GM03348 (cell line): ENCODE measurements around the gene RALGDS.
"Not testable (repeated sequence)": the region's sequence is repeated elsewhere in the genome, so short reads cannot be mapped to it uniquely, and the experiment has no call there.

Experiments used
- DNase-seq: peaks from one replicate; pipeline ENCODE4 v3.0.0; 2012; ENCODE audit warnings: low spot score

RALGDS gene

GRCh38 chr9:133067006-133067405 is 54.0 kb downstream of the RALGDS start:
- no peak for DNase-seq

GRCh38 chr9:133066181-133066983 is 54.7 kb downstream of the RALGDS start:
- DNase-seq, result no peak

GRCh38 chr9:133065070-133065388 is 56.0 kb downstream of the RALGDS start:
- DNase-seq, result no peak

GRCh38 chr9:133064241-133065069 is 56.6 kb downstream of the RALGDS start:
- DNase-seq, result no peak

GRCh38 chr9:133063500-133064231 is 57.4 kb downstream of the RALGDS start:
- DNase-seq, result no peak

GRCh38 chr9:133063159-133063499 is 57.9 kb downstream of the RALGDS start:
- no peak for DNase-seq

GRCh38 chr9:133062569-133062968 is 58.5 kb downstream of the RALGDS start:
- DNase-seq, result not testable (repeated sequence)

- DNase-seq, result not testable (repeated sequence)
Observed at GRCh38 chr9:133061764-133062145, 59.3 kb downstream of the RALGDS start, which contains the start of gene CEL. CEL (plus strand) TSS chr9:133061981; CDS start chr9:133062003, 22 bp downstream.

GRCh38 chr9:133061019-133061763 is 59.8 kb downstream of the RALGDS start:
- DNase-seq, result peak; percentile 34

- no peak for DNase-seq
Observed at GRCh38 chr9:133060417-133060841, 60.6 kb downstream of the RALGDS start.

- no peak for DNase-seq
Observed at GRCh38 chr9:133059623-133060022, 61.4 kb downstream of the RALGDS start.

GRCh38 chr9:133058550-133059320 is 62.3 kb downstream of the RALGDS start:
- no peak for DNase-seq

- no peak for DNase-seq
Observed at GRCh38 chr9:133058071-133058470, 63.0 kb downstream of the RALGDS start.

GRCh38 chr9:133057553-133057952 is 63.5 kb downstream of the RALGDS start:
- DNase-seq, result no peak

GRCh38 chr9:133057006-133057405 is 64.0 kb downstream of the RALGDS start:
- no peak for DNase-seq

GRCh38 chr9:133056533-133056932 is 64.5 kb downstream of the RALGDS start:
- no peak for DNase-seq

GRCh38 chr9:133055788-133056420 is 65.1 kb downstream of the RALGDS start:
- no peak for DNase-seq

GRCh38 chr9:133054966-133055365 is 66.1 kb downstream of the RALGDS start:
- DNase-seq, result peak; percentile 86

GRCh38 chr9:133054194-133054890 is 66.7 kb downstream of the RALGDS start:
- DNase-seq, result no peak

GRCh38 chr9:133051966-133052539 is 69.0 kb downstream of the RALGDS start:
- DNase-seq, result no peak
